Subcutaneous adipose tissue (tissue), 4 donors: ENCODE measurements around the gene CPAMD8. TPM values are rescaled to one million over a fixed set of nuclear protein-coding genes. Genes with fewer than 3 reads are reported as not detected.

Experiments
- CTCF ChIP-seq: fragments of 450-650 bp; IDR thresholded peaks from one replicate; pipeline ENCODE4 v1.5.1; 2016; ENCODE audit warnings: low read depth, mild to moderate bottlenecking, control low read depth, antibody characterized with exemption, moderate library complexity
- total RNA-seq, 4 donors: library from RNA; depleted of rRNA; stranded (reverse); fragments of >200 nt; gene quantifications; one replicate each; pipeline ENCODE4 v1.1.0, GENCODE V29; 2016

CPAMD8 gene
- total RNA-seq, 4 donors from 2014 or later = 3.7 to 75.5 (median 22.0) TPM

- no peak for TF ChIP-seq CTCF
Observed at GRCh38 chr19:16869331-16869972, 157.2 kb downstream of the CPAMD8 start.

GRCh38 chr19:16868423-16869130, 158.0 kb downstream of the CPAMD8 start:
- no peak for TF ChIP-seq CTCF

- no peak for TF ChIP-seq CTCF
Observed at GRCh38 chr19:16867211-16867610, 159.4 kb downstream of the CPAMD8 start.

- no peak for TF ChIP-seq CTCF
Observed at GRCh38 chr19:16862826-16863415, 163.7 kb downstream of the CPAMD8 start.

- TF ChIP-seq CTCF = no peak
Observed at GRCh38 chr19:16861834-16862233, 164.8 kb downstream of the CPAMD8 start.

- no peak for TF ChIP-seq CTCF
Observed at GRCh38 chr19:16861011-16861410, 165.6 kb downstream of the CPAMD8 start.

GRCh38 chr19:16860118-16860517, 166.5 kb downstream of the CPAMD8 start:
- TF ChIP-seq CTCF = no peak
